Measurements from ENCODE around the gene EXOSC1.

DNA sequence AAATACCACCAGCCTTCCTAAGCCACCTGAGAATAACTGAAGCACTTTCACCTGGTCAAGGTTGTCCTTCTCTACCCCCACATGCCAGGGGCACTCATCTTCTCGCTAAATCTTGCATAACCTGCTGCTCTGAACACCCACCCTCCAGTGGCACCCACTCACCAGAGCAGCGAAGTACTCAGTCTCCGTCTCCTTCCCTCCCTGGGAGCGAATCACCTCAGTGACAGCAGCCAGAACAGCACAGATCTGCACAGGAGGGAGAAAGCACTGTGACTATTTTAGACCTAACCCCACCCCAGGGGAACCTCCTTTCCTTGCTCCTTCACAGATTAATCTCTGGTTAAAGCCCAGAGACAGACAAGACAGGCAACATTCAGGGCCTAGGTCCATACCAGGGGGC is 49.8 kb downstream of the EXOSC1 start:
- TF ChIP-seq, protein P1, sequence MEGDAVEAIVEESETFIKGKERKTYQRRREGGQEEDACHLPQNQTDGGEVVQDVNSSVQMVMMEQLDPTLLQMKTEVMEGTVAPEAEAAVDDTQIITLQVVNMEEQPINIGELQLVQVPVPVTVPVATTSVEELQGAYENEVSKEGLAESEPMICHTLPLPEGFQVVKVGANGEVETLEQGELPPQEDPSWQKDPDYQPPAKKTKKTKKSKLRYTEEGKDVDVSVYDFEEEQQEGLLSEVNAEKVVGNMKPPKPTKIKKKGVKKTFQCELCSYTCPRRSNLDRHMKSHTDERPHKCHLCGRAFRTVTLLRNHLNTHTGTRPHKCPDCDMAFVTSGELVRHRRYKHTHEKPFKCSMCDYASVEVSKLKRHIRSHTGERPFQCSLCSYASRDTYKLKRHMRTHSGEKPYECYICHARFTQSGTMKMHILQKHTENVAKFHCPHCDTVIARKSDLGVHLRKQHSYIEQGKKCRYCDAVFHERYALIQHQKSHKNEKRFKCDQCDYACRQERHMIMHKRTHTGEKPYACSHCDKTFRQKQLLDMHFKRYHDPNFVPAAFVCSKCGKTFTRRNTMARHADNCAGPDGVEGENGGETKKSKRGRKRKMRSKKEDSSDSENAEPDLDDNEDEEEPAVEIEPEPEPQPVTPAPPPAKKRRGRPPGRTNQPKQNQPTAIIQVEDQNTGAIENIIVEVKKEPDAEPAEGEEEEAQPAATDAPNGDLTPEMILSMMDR (IDR thresholded peaks at IDR 0.05) = no peak
- TF ChIP-seq POLR2A (IDR thresholded peaks at IDR 0.05) = no peak
- TF ChIP-seq POLR2AphosphoS5 (IDR thresholded peaks at IDR 0.05) = no peak

Measured in prostate gland (tissue), 2 donors.